Adrenal gland (tissue), 5 donors: ENCODE data around the gene GABPB2.

ENCODE experiments used
- POLR2A ChIP-seq, 2 donors: fragments of 450-650 bp; IDR thresholded peaks; one replicate each; pipeline ENCODE4 v1.6.1; 2017; ENCODE audit warnings: antibody characterized with exemption in 2 of 2, mild to moderate bottlenecking in 2 of 2, moderate library complexity in 1 of 2
- TF ChIP-seq, protein P1 (sequence below), 6 experiments: fragments of 450-650 bp in 4 of 6; fragments of 200-600 bp in 2 of 6; sonication (generic) in 1 of 6; IDR thresholded peaks; 1 replicate in 5 of 6; 2 replicates in 1 of 6; pipeline versions ENCODE4 v1.5.1 to v1.8.0; 2016 to 2021; ENCODE audit warnings: antibody characterized with exemption in 6 of 6, mild to moderate bottlenecking in 2 of 6, moderate library complexity in 1 of 6
- donor health status: DM: no; HTN: no; CAD: no.

DNA sequence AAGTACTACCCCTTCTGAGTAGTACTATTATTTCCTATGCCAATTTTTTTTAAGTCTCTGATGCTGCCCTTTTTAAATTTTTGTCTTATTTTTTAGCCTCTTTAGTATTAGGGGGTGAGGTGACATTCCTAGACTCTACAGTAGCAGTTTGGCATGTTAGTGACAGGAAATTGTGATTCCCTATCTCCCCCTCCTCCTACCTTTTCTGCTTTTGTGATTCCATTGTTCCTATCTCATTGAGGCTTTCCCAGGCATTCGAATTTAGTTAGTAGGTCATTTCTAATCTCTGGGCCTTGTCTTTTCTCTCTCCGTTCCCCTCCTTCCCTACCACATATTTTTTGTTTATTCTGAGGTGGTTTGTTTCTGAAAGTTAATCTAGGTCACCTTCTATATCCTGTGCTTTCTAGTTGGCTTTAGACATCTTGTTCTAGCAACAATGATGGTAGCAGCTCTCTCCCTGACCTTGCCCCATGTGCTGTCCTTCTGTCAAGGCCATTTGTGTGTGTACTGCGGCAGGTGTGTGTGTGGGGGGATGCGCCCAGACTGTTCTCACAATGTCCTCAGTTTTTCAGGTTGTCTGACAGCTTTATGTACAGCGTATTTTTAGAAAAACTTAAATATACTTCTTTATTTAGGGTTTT is 54.3 kb downstream of the GABPB2 start:
- TF ChIP-seq, protein P1, sequence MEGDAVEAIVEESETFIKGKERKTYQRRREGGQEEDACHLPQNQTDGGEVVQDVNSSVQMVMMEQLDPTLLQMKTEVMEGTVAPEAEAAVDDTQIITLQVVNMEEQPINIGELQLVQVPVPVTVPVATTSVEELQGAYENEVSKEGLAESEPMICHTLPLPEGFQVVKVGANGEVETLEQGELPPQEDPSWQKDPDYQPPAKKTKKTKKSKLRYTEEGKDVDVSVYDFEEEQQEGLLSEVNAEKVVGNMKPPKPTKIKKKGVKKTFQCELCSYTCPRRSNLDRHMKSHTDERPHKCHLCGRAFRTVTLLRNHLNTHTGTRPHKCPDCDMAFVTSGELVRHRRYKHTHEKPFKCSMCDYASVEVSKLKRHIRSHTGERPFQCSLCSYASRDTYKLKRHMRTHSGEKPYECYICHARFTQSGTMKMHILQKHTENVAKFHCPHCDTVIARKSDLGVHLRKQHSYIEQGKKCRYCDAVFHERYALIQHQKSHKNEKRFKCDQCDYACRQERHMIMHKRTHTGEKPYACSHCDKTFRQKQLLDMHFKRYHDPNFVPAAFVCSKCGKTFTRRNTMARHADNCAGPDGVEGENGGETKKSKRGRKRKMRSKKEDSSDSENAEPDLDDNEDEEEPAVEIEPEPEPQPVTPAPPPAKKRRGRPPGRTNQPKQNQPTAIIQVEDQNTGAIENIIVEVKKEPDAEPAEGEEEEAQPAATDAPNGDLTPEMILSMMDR (IDR thresholded peaks at IDR 0.05): no peak
- no peak for TF ChIP-seq POLR2A (IDR thresholded peaks at IDR 0.05)
